ENCODE results near the gene ODAD4. TPM values are rescaled to one million over a fixed set of nuclear protein-coding genes. Genes with fewer than 3 reads are reported as not detected.
A peak's percentile ranks its signal among the peaks of the same experiment; 100 is the strongest.

ODAD4 gene
- total RNA-seq, 2 donors from 2014 or later = 0.55 to 4.3 TPM

DNA sequence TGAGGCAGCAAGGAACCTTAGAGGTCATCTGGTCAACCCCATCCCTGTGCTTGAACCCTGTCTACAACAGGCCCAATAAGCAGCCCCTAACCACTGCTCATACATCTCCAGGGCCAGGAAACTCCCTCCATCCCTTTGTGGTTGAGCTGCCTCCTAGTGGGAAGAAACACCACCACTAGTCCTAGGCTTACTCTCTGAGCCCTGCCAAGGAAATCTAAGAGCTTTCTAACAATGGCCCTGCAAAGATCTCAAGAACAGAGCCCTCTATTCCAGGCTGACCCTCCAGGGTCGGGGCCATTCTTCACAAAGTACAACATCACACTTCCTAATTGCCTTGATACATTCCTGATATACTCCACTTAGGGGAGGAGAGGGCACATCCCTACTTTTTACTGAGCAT, 17.5 kb upstream of the ODAD4 start:
- no peak for DNase-seq (ENCODE audit: low spot score)
- H3K4me3 ChIP-seq = no peak overlapping the region
- H3K4me1 ChIP-seq (replicated peaks) = no peaks in the 10 kb centered on the region
- H3K9me3 ChIP-seq = no peaks in the 10 kb centered on the region
- WGBS = 88% methylated on average over 1 of the region's 1 CpG
- H3K27me3 ChIP-seq (replicated peaks; ENCODE audit: insufficient read depth) = no peaks in the 10 kb centered on the region
- no peak overlapping the region for H3K27ac ChIP-seq
- TF ChIP-seq POLR2A (IDR thresholded peaks at IDR 0.05) = no peak
- TF ChIP-seq, protein P1, sequence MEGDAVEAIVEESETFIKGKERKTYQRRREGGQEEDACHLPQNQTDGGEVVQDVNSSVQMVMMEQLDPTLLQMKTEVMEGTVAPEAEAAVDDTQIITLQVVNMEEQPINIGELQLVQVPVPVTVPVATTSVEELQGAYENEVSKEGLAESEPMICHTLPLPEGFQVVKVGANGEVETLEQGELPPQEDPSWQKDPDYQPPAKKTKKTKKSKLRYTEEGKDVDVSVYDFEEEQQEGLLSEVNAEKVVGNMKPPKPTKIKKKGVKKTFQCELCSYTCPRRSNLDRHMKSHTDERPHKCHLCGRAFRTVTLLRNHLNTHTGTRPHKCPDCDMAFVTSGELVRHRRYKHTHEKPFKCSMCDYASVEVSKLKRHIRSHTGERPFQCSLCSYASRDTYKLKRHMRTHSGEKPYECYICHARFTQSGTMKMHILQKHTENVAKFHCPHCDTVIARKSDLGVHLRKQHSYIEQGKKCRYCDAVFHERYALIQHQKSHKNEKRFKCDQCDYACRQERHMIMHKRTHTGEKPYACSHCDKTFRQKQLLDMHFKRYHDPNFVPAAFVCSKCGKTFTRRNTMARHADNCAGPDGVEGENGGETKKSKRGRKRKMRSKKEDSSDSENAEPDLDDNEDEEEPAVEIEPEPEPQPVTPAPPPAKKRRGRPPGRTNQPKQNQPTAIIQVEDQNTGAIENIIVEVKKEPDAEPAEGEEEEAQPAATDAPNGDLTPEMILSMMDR (IDR thresholded peaks at IDR 0.05) = no peak
- intact Hi-C loops (cut with DNase I) = no loop called here
- H3K36me3 ChIP-seq = peaks cover 22 to 35% of the 10 kb centered on the region in 2 donors

- H3K4me3 ChIP-seq = no peak overlapping the region
- H3K4me1 ChIP-seq (replicated peaks) = no peaks in the 10 kb centered on the region
- no peaks in the 10 kb centered on the region for H3K27me3 ChIP-seq (replicated peaks; ENCODE audit: insufficient read depth)
- peak overlapping the region in 1 of 2 donors; percentile 49 for H3K27ac ChIP-seq
- peaks cover 22 to 31% of the 10 kb centered on the region in 2 donors for H3K36me3 ChIP-seq
- DNase-seq (ENCODE audit: low spot score) = peak; percentile 16
- WGBS = 62% methylated on average over 4 of the region's 4 CpGs
- H3K9me3 ChIP-seq = no peaks in the 10 kb centered on the region
- intact Hi-C loops (cut with DNase I) = no loop called here
- no peak for TF ChIP-seq POLR2AphosphoS5 (IDR thresholded peaks at IDR 0.05)
- TF ChIP-seq POLR2A (IDR thresholded peaks at IDR 0.05) = no peak
- TF ChIP-seq, protein P1 (IDR thresholded peaks at IDR 0.05) = no peak
These were observed 16.6 kb upstream of the ODAD4 start for GRCh38 chr17:41913798-41914197.

DNA sequence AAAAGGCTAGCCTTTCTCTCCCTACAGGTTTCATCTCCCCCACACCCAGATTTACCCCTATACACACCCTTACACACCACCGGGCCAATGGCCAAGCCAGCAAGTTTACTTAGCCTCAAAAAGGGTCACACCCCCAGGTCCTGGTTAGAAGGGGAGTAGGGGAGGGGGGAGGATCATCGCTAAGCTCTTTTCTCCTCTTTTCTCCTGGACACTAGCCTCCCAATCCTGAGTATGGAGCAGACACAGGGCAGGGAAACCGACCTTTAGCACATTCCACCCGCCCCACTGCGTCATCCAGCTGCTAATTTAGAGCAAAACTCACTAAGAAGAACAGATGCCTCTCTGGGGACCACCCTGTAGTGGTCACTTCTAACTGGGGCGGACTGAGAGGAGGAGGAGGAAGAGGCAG, 16.1 kb upstream of the ODAD4 start:
- intact Hi-C loops (cut with DNase I) = no loop called here
- TF ChIP-seq, protein P1 (IDR thresholded peaks at IDR 0.05) = no peak
- no peak for TF ChIP-seq POLR2A (IDR thresholded peaks at IDR 0.05)
- no peak for TF ChIP-seq POLR2AphosphoS5 (IDR thresholded peaks at IDR 0.05)
- Histone ChIP-seq H3K4me1 (replicated peaks) (no peaks in the 10 kb centered on the region), H3K9me3 (no peaks in the 10 kb centered on the region), H3K36me3 (peaks cover 19 to 31% of the 10 kb centered on the region in 2 donors), H3K27me3 (replicated peaks; ENCODE audit: insufficient read depth) (no peaks in the 10 kb centered on the region), H3K27ac (peak overlapping the region in 1 of 2 donors; percentile 49), H3K4me3 (no peak overlapping the region)
- DNase-seq (ENCODE audit: low spot score) = no peak
- WGBS = 70% methylated on average over 6 of the region's 6 CpGs

GRCh38 chr17:41915020-41915419, 15.4 kb upstream of the ODAD4 start:
- DNase-seq (ENCODE audit: low spot score) = no peak
- H3K4me1 ChIP-seq (replicated peaks) = no peaks in the 10 kb centered on the region
- 66% methylated on average over 5 of the region's 5 CpGs for WGBS
- TF ChIP-seq, protein P1 (IDR thresholded peaks at IDR 0.05) = no peak
- TF ChIP-seq POLR2A (IDR thresholded peaks at IDR 0.05) = no peak
- TF ChIP-seq POLR2AphosphoS5 (IDR thresholded peaks at IDR 0.05) = no peak
- intact Hi-C loops (cut with DNase I) = no loop called here
- H3K27me3 ChIP-seq (replicated peaks; ENCODE audit: insufficient read depth) = no peaks in the 10 kb centered on the region
- peak overlapping the region in 1 of 2 donors; percentile 49 for H3K27ac ChIP-seq
- H3K9me3 ChIP-seq = no peaks in the 10 kb centered on the region
- peaks cover 12 to 24% of the 10 kb centered on the region in 2 donors for H3K36me3 ChIP-seq
- H3K4me3 ChIP-seq = no peak overlapping the region

DNA sequence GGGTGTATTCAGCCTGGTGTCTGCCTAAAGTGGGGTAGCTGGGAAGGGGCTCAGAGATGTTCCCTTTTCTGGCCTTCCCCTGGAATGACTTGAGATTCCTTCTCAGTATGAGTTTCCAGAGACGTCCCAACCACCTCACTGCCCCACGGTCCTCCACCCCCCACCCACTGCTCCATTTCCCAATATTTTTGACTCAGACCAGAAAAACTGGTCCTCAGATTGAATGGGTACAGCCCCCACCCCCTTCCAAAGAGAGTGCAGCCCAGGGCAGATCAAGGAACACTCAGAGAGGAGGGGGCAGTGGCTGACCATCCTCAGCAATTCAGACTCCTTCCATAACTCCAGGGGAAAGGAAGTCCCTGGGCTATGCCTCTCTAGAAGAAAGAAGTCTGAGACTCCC, 14.9 kb upstream of the ODAD4 start:
- TF ChIP-seq POLR2AphosphoS5 (IDR thresholded peaks at IDR 0.05) = no peak
- TF ChIP-seq, protein P1 (IDR thresholded peaks at IDR 0.05) = no peak
- TF ChIP-seq POLR2A (IDR thresholded peaks at IDR 0.05) = no peak
- Histone ChIP-seq H3K27ac (peak overlapping the region; percentile 44 to 49), H3K36me3 (peaks cover 10 to 19% of the 10 kb centered on the region in 2 donors), H3K4me1 (replicated peaks) (no peaks in the 10 kb centered on the region), H3K4me3 (no peak overlapping the region), H3K9me3 (no peaks in the 10 kb centered on the region), H3K27me3 (replicated peaks; ENCODE audit: insufficient read depth) (no peaks in the 10 kb centered on the region)
- intact Hi-C loops (cut with DNase I) = no loop called here
- DNase-seq (ENCODE audit: low spot score) = no peak
- 47% methylated on average over 2 of the region's 2 CpGs for WGBS
